Large intestine (tissue), 1 donor: ENCODE measurements around the gene ADD3. TPM values are rescaled to one million over a fixed set of nuclear protein-coding genes. Genes with fewer than 3 reads are reported as not detected.

ENCODE experiments used
- polyA plus RNA-seq: library from polyadenylated mRNA; unstranded; fragments of 120-200 nt; gene quantifications from one replicate; pipeline ENCODE4 v1.2.1, GENCODE V29; 2013

ADD3 gene
- polyA plus RNA-seq, 1 donor: 418 TPM

Other genes starting within 250 kb of the ADD3 start
- gene XPNPEP1, start 84.5 kb upstream of the ADD3 start, polyA plus RNA-seq: 152 TPM
- 22.9 TPM for gene MXI1, start 199.6 kb downstream of the ADD3 start, polyA plus RNA-seq